Measurements from ENCODE around the gene ALDH16A1. TPM values are rescaled to one million over a fixed set of nuclear protein-coding genes. Genes with fewer than 3 reads are reported as not detected.

Gene ALDH16A1
- total and polyA plus RNA-seq, 10 donors = 38.7 to 99.9 (median 49.9) TPM

GRCh38 chr19:49463960-49464740 is 11.1 kb downstream of the ALDH16A1 start:
- DNase-seq = no peak
- Histone ChIP-seq H3K4me3 (no peak overlapping the region), H3K9me3 (no peaks in the 10 kb centered on the region), H3K4me1 (peaks cover 0 to 25% (median 11%) of the 10 kb centered on the region in 6 donors), H3K36me3 (peaks cover 0 to 87% (median 56%) of the 10 kb centered on the region in 6 donors), H3K27me3 (replicated peaks in 1 of 7) (no peaks in the 10 kb centered on the region), H3K27ac (no peak overlapping the region)
- intact Hi-C loops (cut with DNase I; ENCODE audit: low total_unique reads) = no loop called here
- no peak for TF ChIP-seq POLR2A (IDR thresholded peaks at IDR 0.05)
- TF ChIP-seq POLR2AphosphoS5 (IDR thresholded peaks at IDR 0.05) = peak in 1 of 3 donors; percentile 23
- 89 to 94% (median 91%) methylated on average over 38 to 39 of the region's 39 CpGs for WGBS, 5 donors

DNA sequence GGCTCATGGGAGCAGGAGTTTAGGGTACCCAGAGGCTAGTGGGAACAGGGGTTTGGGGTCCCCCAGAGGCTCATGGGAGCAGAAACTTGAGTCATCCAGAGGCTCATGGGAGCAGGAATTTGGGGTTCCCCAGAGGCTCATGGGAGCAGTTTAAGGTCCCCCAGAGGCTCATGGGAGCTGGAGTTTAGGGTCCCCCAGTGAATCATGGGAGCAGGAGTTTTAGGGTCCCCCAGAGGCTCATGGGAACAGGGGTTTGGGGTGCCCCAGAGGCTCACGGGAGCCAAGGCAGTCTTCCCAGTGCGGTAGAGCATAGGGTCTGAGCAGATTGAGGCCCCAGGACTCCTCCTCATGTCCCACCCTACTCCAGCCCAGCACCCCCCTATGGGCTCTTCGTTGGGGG is 12.3 kb downstream of the ALDH16A1 start:
- 80 to 100% (median 95%) methylated on average over 1 to 3 of the region's 3 CpGs for WGBS, 5 donors
- Histone ChIP-seq H3K27me3 (replicated peaks in 1 of 7) (no peaks in the 10 kb centered on the region), H3K4me3 (no peak overlapping the region), H3K4me1 (peaks cover 11 to 35% (median 24%) of the 10 kb centered on the region in 6 donors), H3K27ac (no peak overlapping the region), H3K36me3 (peaks cover 0 to 87% (median 46%) of the 10 kb centered on the region in 6 donors), H3K9me3 (no peaks in the 10 kb centered on the region)
- no peak for DNase-seq
- no peak for TF ChIP-seq POLR2AphosphoS5 (IDR thresholded peaks at IDR 0.05)
- no peak for TF ChIP-seq POLR2A (IDR thresholded peaks at IDR 0.05)
- TF ChIP-seq, protein P1, sequence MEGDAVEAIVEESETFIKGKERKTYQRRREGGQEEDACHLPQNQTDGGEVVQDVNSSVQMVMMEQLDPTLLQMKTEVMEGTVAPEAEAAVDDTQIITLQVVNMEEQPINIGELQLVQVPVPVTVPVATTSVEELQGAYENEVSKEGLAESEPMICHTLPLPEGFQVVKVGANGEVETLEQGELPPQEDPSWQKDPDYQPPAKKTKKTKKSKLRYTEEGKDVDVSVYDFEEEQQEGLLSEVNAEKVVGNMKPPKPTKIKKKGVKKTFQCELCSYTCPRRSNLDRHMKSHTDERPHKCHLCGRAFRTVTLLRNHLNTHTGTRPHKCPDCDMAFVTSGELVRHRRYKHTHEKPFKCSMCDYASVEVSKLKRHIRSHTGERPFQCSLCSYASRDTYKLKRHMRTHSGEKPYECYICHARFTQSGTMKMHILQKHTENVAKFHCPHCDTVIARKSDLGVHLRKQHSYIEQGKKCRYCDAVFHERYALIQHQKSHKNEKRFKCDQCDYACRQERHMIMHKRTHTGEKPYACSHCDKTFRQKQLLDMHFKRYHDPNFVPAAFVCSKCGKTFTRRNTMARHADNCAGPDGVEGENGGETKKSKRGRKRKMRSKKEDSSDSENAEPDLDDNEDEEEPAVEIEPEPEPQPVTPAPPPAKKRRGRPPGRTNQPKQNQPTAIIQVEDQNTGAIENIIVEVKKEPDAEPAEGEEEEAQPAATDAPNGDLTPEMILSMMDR (IDR thresholded peaks at IDR 0.05 in 8 of 11, conservative IDR thresholded peaks at IDR 0.05 in 3 of 11) = no peak
- intact Hi-C loops (cut with DNase I; ENCODE audit: low total_unique reads) = no loop called here

- WGBS, 5 donors = 86 to 94% (median 89%) methylated on average over 15 to 19 of the region's 19 CpGs
- no peak for DNase-seq
- Histone ChIP-seq H3K9me3 (no peaks in the 10 kb centered on the region), H3K4me3 (no peak overlapping the region), H3K4me1 (peaks cover 23 to 62% (median 42%) of the 10 kb centered on the region in 6 donors), H3K27ac (peak overlapping the region; percentile 60 to 89 (median 72)), H3K27me3 (replicated peaks in 1 of 7) (no peaks in the 10 kb centered on the region), H3K36me3 (peaks cover 0 to 73% (median 35%) of the 10 kb centered on the region in 6 donors)
- intact Hi-C loops (cut with DNase I; ENCODE audit: low total_unique reads) = no loop called here
- TF ChIP-seq POLR2AphosphoS5 (IDR thresholded peaks at IDR 0.05) = peak in 1 of 3 donors; percentile 31
- TF ChIP-seq, protein P1 (IDR thresholded peaks at IDR 0.05 in 8 of 11, conservative IDR thresholded peaks at IDR 0.05 in 3 of 11) = no peak
Observed at GRCh38 chr19:49468199-49468598, 15.2 kb downstream of the ALDH16A1 start.

DNA sequence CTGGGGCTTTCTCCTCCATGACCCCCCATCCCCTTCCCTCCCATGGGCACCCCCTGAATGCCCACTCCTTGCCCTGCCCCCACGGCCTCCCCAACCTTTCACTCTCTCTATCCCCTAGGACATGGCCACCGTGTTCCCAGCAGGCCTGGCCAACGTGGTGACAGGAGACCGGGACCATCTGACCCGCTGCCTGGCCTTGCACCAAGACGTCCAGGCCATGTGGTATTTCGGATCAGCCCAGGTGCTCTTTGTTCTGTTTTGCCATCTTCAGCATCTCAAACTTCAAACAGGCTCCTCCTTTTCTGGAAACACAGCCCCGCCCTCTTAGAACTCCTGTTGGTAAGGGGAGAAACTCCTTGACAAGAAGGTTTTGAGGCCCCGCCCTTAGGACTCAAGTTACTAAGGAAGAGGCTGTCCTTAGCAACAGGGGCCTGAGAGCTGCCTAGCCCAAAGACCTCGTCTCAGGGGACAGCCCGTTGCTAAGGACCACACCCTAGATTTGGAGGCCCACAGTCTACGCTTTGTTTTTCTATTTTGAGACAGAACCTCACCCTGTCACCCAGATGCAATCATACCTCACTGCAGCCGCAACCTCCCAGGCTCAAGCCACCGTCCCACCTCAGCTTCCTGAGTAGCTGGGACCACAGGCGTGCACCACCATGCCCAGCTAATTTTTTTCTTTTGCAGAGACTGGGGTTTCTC is 15.9 kb downstream of the ALDH16A1 start:
- TF ChIP-seq, protein P1 (IDR thresholded peaks at IDR 0.05 in 8 of 11, conservative IDR thresholded peaks at IDR 0.05 in 3 of 11) = peak in 1 of 11 experiments; percentile 4
- TF ChIP-seq POLR2AphosphoS5 (IDR thresholded peaks at IDR 0.05) (peak in 2 of 3 donors; percentile 81), POLR2A (IDR thresholded peaks at IDR 0.05) (no peak)
- peak; percentile 92 for DNase-seq
- Histone ChIP-seq H3K4me1 (peaks cover 28 to 68% (median 48%) of the 10 kb centered on the region in 6 donors), H3K27ac (peak overlapping the region; percentile 60 to 89 (median 72)), H3K4me3 (peak overlapping the region in 1 of 8 donors; percentile 31), H3K9me3 (no peaks in the 10 kb centered on the region), H3K27me3 (replicated peaks in 1 of 7) (no peaks in the 10 kb centered on the region), H3K36me3 (peaks cover 0 to 69% (median 32%) of the 10 kb centered on the region in 6 donors)
- intact Hi-C loops (cut with DNase I; ENCODE audit: low total_unique reads) = no loop called here
- WGBS, 5 donors = 44 to 47% (median 46%) methylated on average over 15 of the region's 15 CpGs
